Measurements from ENCODE around the gene TTYH3.

GRCh38 chr7:2651336-2651735, 19.6 kb downstream of the TTYH3 start:
- TF ChIP-seq POLR2A (IDR thresholded peaks at IDR 0.05): no peak
- TF ChIP-seq, protein P1, sequence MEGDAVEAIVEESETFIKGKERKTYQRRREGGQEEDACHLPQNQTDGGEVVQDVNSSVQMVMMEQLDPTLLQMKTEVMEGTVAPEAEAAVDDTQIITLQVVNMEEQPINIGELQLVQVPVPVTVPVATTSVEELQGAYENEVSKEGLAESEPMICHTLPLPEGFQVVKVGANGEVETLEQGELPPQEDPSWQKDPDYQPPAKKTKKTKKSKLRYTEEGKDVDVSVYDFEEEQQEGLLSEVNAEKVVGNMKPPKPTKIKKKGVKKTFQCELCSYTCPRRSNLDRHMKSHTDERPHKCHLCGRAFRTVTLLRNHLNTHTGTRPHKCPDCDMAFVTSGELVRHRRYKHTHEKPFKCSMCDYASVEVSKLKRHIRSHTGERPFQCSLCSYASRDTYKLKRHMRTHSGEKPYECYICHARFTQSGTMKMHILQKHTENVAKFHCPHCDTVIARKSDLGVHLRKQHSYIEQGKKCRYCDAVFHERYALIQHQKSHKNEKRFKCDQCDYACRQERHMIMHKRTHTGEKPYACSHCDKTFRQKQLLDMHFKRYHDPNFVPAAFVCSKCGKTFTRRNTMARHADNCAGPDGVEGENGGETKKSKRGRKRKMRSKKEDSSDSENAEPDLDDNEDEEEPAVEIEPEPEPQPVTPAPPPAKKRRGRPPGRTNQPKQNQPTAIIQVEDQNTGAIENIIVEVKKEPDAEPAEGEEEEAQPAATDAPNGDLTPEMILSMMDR (IDR thresholded peaks at IDR 0.05 in 8 of 11, conservative IDR thresholded peaks at IDR 0.05 in 3 of 11): peak in 2 of 11 experiments; percentile 18 to 42
- TF ChIP-seq POLR2AphosphoS5 (IDR thresholded peaks at IDR 0.05): no peak

All from spleen (tissue), 7 donors.